Parathyroid adenoma (tissue), 2 donors: Measurements from ENCODE around the gene MYL9.

Experiments used
- H2AFZ ChIP-seq: fragments of 300-600 bp; sonication (generic); one replicate; pipeline ENCODE4 v1.7.0; 2017; ENCODE audit warnings: antibody characterized with exemption, mild to moderate bottlenecking
- H3K27ac ChIP-seq: fragments of 300-600 bp; sonication (generic); one replicate; pipeline ENCODE4 v1.7.0; 2017
- H3K27me3 ChIP-seq: fragments of 300-600 bp; sonication (generic); one replicate; pipeline ENCODE4 v1.7.0; 2017; ENCODE audit warnings: low read length; ENCODE audit not compliant: control insufficient read depth, insufficient read depth
- H3K36me3 ChIP-seq: fragments of 300-600 bp; sonication (generic); one replicate; pipeline ENCODE4 v1.7.0; 2017; ENCODE audit warnings: low read length; ENCODE audit not compliant: control insufficient read depth, insufficient read depth
- H3K4me1 ChIP-seq: fragments of 300-600 bp; sonication (generic); one replicate; pipeline ENCODE4 v1.7.0; 2017; ENCODE audit warnings: control low read depth
- H3K4me2 ChIP-seq: fragments of 300-600 bp; sonication (generic); one replicate; pipeline ENCODE4 v1.7.0; 2017; ENCODE audit warnings: low read length
- H3K4me3 ChIP-seq: fragments of 300-600 bp; sonication (generic); one replicate; pipeline ENCODE4 v1.7.0; 2017; ENCODE audit warnings: low read depth, low read length
- H3K79me2 ChIP-seq: fragments of 300-600 bp; sonication (generic); one replicate; pipeline ENCODE4 v1.7.0; 2017; ENCODE audit warnings: control low read depth
- H3K9ac ChIP-seq: fragments of 300-600 bp; sonication (generic); one replicate; pipeline ENCODE4 v1.7.0; 2017; ENCODE audit warnings: mild to moderate bottlenecking
- H3K9me3 ChIP-seq: fragments of 300-600 bp; sonication (generic); one replicate; pipeline ENCODE4 v1.7.0; 2017; ENCODE audit warnings: low read length; ENCODE audit not compliant: control insufficient read depth
- CTCF ChIP-seq: fragments of 300-600 bp; sonication (generic); IDR thresholded peaks from one replicate; pipeline ENCODE4 v1.7.0; 2017; ENCODE audit warnings: antibody characterized with exemption, mild to moderate bottlenecking
- donor health status: primary hyperparathyroidism.

Gene MYL9

DNA sequence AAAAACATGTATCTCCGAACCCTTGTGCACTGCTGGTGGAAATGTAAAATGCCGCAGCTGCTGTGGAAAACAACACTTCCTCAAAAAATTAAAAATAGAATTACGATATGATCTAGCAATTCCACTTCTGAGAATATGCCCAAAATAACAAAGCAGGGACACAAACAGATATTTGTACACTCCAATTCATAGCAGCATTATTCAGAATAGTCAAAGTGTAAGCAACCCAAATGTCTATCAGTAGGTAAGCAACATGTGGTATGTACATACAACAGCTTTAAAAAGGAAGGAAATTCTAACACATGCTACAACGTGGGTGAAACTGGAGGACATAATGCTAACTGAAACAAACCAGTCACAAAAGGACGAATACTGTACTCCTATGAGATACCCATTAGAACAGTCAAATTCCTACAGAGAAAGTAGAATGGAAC is 58.6 kb downstream of the MYL9 start:
- Histone ChIP-seq H3K27me3 (no peaks in the 10 kb centered on the region), H3K9ac (no peak overlapping the region), H3K4me1 (peaks cover under 1% of the 10 kb centered on the region), H2AFZ (no peak overlapping the region), H3K27ac (no peak overlapping the region), H3K4me3 (no peak overlapping the region), H3K36me3 (no peaks in the 10 kb centered on the region), H3K79me2 (no peaks in the 10 kb centered on the region), H3K9me3 (no peaks in the 10 kb centered on the region), H3K4me2 (no peak overlapping the region)
- no peak for TF ChIP-seq CTCF
